GM12878 (cell line): ENCODE data around the gene INCA1. TPM values are rescaled to one million over a fixed set of nuclear protein-coding genes. Genes with fewer than 3 reads are reported as not detected.

Experiments used
- ATAC-seq: fragments of 200-7000 bp; cut with Tn5 transposase; 3 replicates; pipeline ENCODE4 v1.9.1; 2020; ENCODE audit warnings: mild to moderate bottlenecking, moderate library complexity
- BruUV-seq: library from RNA; stranded (reverse); fragments of 400-500 nt; replicated peaks from 2 replicates; lab custom pipeline; 2021; lab: Mats Ljungman, UMichigan
- CTCF ChIA-PET: fragments of 300-600 bp; sonication (Branson Sonifier 250); formaldehyde crosslinking; extraction: SDS; loops from one replicate; lab custom pipeline; 2021; ENCODE audit warnings: inconsistent platforms; lab: Yijun Ruan, JAX
- POLR2A ChIA-PET: fragments of 350-600 bp; formaldehyde crosslinking; extraction: SDS; loops from one replicate; lab custom pipeline; 2021; ENCODE audit warnings: inconsistent platforms; lab: Charles Lee
- RAD21 ChIA-PET: fragments of 300-600 bp; sonication (Branson Sonifier 250); formaldehyde crosslinking; loops from one replicate; lab custom pipeline; 2023; ENCODE audit warnings: antibody characterized with exemption; ENCODE audit not compliant: unreplicated experiment; lab: Charles Lee
- SMC1A ChIA-PET: fragments of 300-600 bp; sonication (Branson Sonifier 250); formaldehyde crosslinking; loops from one replicate; lab custom pipeline; 2023; ENCODE audit not compliant: unreplicated experiment, uncharacterized antibody; lab: Charles Lee
- DNase-seq: peaks from one replicate; pipeline ENCODE4 v3.0.0-alpha.2; 2011; ENCODE audit warnings: low read depth, low spot score
- FAIRE-seq: peaks from 3 replicates; lab custom pipeline; 2011; peaks lifted over from hg19 to GRCh38; lab: Jason Lieb, UNC
- H2AFZ ChIP-seq: 2 replicates; pipeline ENCODE4 v1.6.0; 2011; ENCODE audit warnings: low read depth, low read length, control low read depth; ENCODE audit not compliant: control insufficient read depth
- H3K27ac ChIP-seq: 2 replicates; pipeline ENCODE4 v1.5.1; 2011; ENCODE audit warnings: control low read depth; ENCODE audit not compliant: control insufficient read depth, insufficient read depth
- H3K27me3 ChIP-seq, 2 experiments: replicated peaks in 1 of 2; 2 replicates each; pipeline versions ENCODE4 v1.6.0 to v1.6.1; 2011; ENCODE audit warnings: low read length in 1 of 2; ENCODE audit not compliant: control insufficient read depth in 2 of 2, insufficient read depth in 2 of 2
- H3K36me3 ChIP-seq, 2 experiments: 2 replicates each; pipeline ENCODE4 v1.5.1; 2011; ENCODE audit warnings: low read length in 1 of 2; ENCODE audit not compliant: control insufficient read depth in 2 of 2, insufficient read depth in 2 of 2
- H3K4me1 ChIP-seq: 2 replicates; pipeline ENCODE4 v1.6.1; 2011; ENCODE audit warnings: mild to moderate bottlenecking, low read length, moderate library complexity, mixed read lengths; ENCODE audit not compliant: control insufficient read depth, insufficient read depth
- H3K4me2 ChIP-seq: 2 replicates; pipeline ENCODE4 v1.6.0; 2011; ENCODE audit warnings: control low read depth; ENCODE audit not compliant: control insufficient read depth, insufficient read depth
- H3K4me3 ChIP-seq: fragments of 200-600 bp; sonication (generic); 2 replicates; pipeline ENCODE4 v1.5.1; 2016
- H3K79me2 ChIP-seq: 2 replicates; pipeline ENCODE4 v1.6.0; 2011; ENCODE audit warnings: low read length; ENCODE audit not compliant: control insufficient read depth, insufficient read depth
- H3K9ac ChIP-seq: 2 replicates; pipeline ENCODE4 v1.8.0; 2011; ENCODE audit warnings: low read length, control low read depth, mixed read lengths; ENCODE audit not compliant: control insufficient read depth, insufficient read depth
- H3K9me3 ChIP-seq: replicated peaks from 3 replicates; pipeline ENCODE4 v1.5.1; 2011; ENCODE audit warnings: mild to moderate bottlenecking, low read length; ENCODE audit not compliant: control insufficient read depth, insufficient read depth
- H4K20me1 ChIP-seq: 2 replicates; pipeline ENCODE4 v1.6.0; 2011; ENCODE audit not compliant: control insufficient read depth, insufficient read depth
- CREM ChIP-seq: IDR thresholded peaks from 2 replicates; pipeline ENCODE4 v1.6.1; 2014; ENCODE audit warnings: antibody characterized with exemption, low read depth
- EP300 ChIP-seq, 2 experiments: fragments of 150-350 bp in 1 of 2; IDR thresholded peaks; 2 replicates each; pipeline ENCODE4 v1.6.1; 2011 to 2012; ENCODE audit warnings: low read depth in 2 of 2, low read length in 2 of 2, borderline replicate concordance in 1 of 2, improper control_type of control experiment in 1 of 2, inconsistent platforms in 1 of 2; ENCODE audit not compliant: control insufficient read depth in 1 of 2
- HDAC6 ChIP-seq: fragments of 200-600 bp; sonication (generic); IDR thresholded peaks from one replicate; pipeline ENCODE4 v1.8.0; 2017; ENCODE audit warnings: antibody characterized with exemption; ENCODE audit not compliant: unreplicated experiment
- POLR2AphosphoS2 ChIP-seq: IDR thresholded peaks from 2 replicates; pipeline ENCODE4 v1.6.1; 2011; ENCODE audit warnings: low read depth, mild to moderate bottlenecking, low read length, improper control_type of control experiment, moderate library complexity
- SMAD1 ChIP-seq: fragments of 450-650 bp; IDR thresholded peaks from 2 replicates; pipeline ENCODE4 v1.6.1; 2018; ENCODE audit warnings: mild to moderate bottlenecking, low read depth; ENCODE audit not compliant: partially characterized antibody
- TCF12 ChIP-seq: IDR thresholded peaks from 2 replicates; pipeline ENCODE4 v1.6.1; 2011; ENCODE audit warnings: low read depth, mild to moderate bottlenecking, low read length
- ZNF622 ChIP-seq: fragments of 450-650 bp; IDR thresholded peaks from 2 replicates; pipeline ENCODE4 v1.6.1; 2017; ENCODE audit warnings: mild to moderate bottlenecking, inconsistent platforms
- WGBS: methylation state at CpG from one replicate; pipeline ENCODE4 v1.1.6; 2016; ENCODE audit warnings: low lambda C conversion rate; ENCODE audit not compliant: insufficient replicate concordance, insufficient coverage; ENCODE audit errors: missing lambda C conversion rate; 5-methylcytosine and 5-hydroxymethylcytosine counted together
- in situ Hi-C: fragments of 300-500 bp; cut with MboI; formaldehyde crosslinking; loops from 9 replicates; pipeline ENCODE4 v1.14.3; 2018; ENCODE audit warnings: mixed read lengths
- intact Hi-C: fragments of 100-400 bp; cut with micrococcal nuclease; formaldehyde crosslinking; loops from one replicate; pipeline ENCODE4 v1.14.2; 2022; ENCODE audit not compliant: unreplicated experiment
- polyA plus RNA-seq, 11 experiments: library from polyadenylated mRNA; depleted of rRNA in 4 of 11; unstranded in 6 of 11; stranded (reverse) in 5 of 11; fragments of >200 nt; fragmentation: Nextera tagmentation in 4 of 11; fragmentation: Illumina TruSeq in 1 of 11; extraction: Ambion mirVana in 4 of 11; extraction: Trizol in 1 of 11; gene quantifications; 1 replicate in 1 of 11; 2 replicates in 10 of 11; pipeline versions ENCODE4 v1.2.1 to v1.2.3, GENCODE V29; 2011 to 2016; ENCODE audit warnings: inconsistent platforms in 2 of 11, missing spikeins in 2 of 11, low read depth in 1 of 11
- total RNA-seq, 4 experiments: library from RNA; depleted of rRNA in 3 of 4; stranded (reverse); fragments of >200 nt in 3 of 4; fragmentation: Illumina TruSeq in 1 of 4; extraction: Trizol in 1 of 4; gene quantifications; 2 replicates each; pipeline versions ENCODE4 v1.2.1 to v1.2.3, GENCODE V29; 2013 to 2021
- TF ChIP-seq, protein P1 (sequence below): fragments of 450-650 bp; IDR thresholded peaks from 2 replicates; pipeline ENCODE4 v1.6.1; 2016; ENCODE audit warnings: mild to moderate bottlenecking
- TF ChIP-seq, protein P2 (sequence below): IDR thresholded peaks from 2 replicates; pipeline ENCODE4 v1.6.1; 2012; ENCODE audit warnings: improper control_type of control experiment, low read depth, low read length; ENCODE audit not compliant: insufficient replicate concordance
- TF ChIP-seq, protein P3 (sequence below): fragments of 450-650 bp; IDR thresholded peaks from 2 replicates; pipeline ENCODE4 v1.6.1; 2016; ENCODE audit warnings: mild to moderate bottlenecking
- TF ChIP-seq, protein P4 (sequence below): fragments of 450-650 bp; IDR thresholded peaks from 2 replicates; pipeline ENCODE4 v1.6.1; 2017; ENCODE audit warnings: mild to moderate bottlenecking, moderate library complexity

Gene INCA1
- total and polyA plus RNA-seq, 10 of the 15 experiments (the other 5 are each of a cell fraction or from before 2014, with no cell fraction given): 0.19 to 1.8 (median 0.45) TPM

DNA sequence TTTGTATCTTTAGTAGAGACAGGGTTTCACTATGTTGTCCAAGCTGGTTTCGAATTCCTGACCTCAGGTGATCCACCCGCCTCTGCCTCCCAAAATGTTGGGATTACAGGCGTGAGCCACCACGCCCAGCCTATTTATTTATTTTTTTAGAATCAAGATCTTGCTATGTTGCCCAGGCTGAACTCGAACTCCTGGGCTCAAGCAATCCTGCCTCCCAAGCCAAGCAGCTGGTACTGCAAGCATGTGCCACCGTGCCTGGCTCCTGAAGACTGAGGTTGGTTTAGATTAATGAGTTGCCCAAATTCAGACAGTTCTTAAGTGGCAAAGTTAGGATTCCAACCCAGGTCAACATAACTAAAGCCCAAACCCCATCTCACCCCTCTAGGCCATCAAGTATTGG is 30.0 kb upstream of the INCA1 start:
- ChIA-PET SMC1A (interaction anchor here (0.8 to 1.3 kb wide), 2 partner anchors 34 to 38 kb away, joined by 4 read pairs; no protein-coding TSS in a partner anchor), POLR2A (interaction anchor here (0.7 to 2.6 kb wide), 3 partner anchors 11 to 74 kb away, joined by 3 to 17 read pairs (median 3); no protein-coding TSS in a partner anchor), RAD21 (interaction anchor here (2.0 kb wide), 1 partner anchor 34 kb away, joined by 6 read pairs; no protein-coding TSS in a partner anchor), CTCF (interaction anchor here (1.1 to 1.8 kb wide), 3 partner anchors 34 to 38 kb away, joined by 3 to 8 read pairs (median 7); no protein-coding TSS in a partner anchor)
- BruUV-seq: no TSS peak
- intact Hi-C loops (no loop called here), in situ Hi-C loops (no loop called here)
- Histone ChIP-seq H2AFZ (no peak overlapping the region), H3K79me2 (no peaks in the 10 kb centered on the region), H4K20me1 (no peaks in the 10 kb centered on the region), H3K9ac (no peak overlapping the region), H3K4me2 (no peak overlapping the region), H3K9me3 (no peaks in the 10 kb centered on the region), H3K27ac (no peak overlapping the region), H3K27me3 (no peaks in the 10 kb centered on the region), H3K4me3 (no peak overlapping the region), H3K36me3 (peaks cover 0 to 8% of the 10 kb centered on the region in 2 experiments; a peak in 2 of 4 replicates), H3K4me1 (peaks cover 14% of the 10 kb centered on the region)
- 87% methylated on average over 6 of the region's 6 CpGs for WGBS
- no peak for FAIRE-seq
- no peak for DNase-seq
- ATAC-seq: no peak
- TF ChIP-seq, protein P1, sequence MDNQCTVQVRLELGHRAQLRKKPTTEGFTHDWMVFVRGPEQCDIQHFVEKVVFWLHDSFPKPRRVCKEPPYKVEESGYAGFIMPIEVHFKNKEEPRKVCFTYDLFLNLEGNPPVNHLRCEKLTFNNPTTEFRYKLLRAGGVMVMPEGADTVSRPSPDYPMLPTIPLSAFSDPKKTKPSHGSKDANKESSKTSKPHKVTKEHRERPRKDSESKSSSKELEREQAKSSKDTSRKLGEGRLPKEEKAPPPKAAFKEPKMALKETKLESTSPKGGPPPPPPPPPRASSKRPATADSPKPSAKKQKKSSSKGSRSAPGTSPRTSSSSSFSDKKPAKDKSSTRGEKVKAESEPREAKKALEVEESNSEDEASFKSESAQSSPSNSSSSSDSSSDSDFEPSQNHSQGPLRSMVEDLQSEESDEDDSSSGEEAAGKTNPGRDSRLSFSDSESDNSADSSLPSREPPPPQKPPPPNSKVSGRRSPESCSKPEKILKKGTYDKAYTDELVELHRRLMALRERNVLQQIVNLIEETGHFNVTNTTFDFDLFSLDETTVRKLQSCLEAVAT: no peak
- TF ChIP-seq, protein P2, sequence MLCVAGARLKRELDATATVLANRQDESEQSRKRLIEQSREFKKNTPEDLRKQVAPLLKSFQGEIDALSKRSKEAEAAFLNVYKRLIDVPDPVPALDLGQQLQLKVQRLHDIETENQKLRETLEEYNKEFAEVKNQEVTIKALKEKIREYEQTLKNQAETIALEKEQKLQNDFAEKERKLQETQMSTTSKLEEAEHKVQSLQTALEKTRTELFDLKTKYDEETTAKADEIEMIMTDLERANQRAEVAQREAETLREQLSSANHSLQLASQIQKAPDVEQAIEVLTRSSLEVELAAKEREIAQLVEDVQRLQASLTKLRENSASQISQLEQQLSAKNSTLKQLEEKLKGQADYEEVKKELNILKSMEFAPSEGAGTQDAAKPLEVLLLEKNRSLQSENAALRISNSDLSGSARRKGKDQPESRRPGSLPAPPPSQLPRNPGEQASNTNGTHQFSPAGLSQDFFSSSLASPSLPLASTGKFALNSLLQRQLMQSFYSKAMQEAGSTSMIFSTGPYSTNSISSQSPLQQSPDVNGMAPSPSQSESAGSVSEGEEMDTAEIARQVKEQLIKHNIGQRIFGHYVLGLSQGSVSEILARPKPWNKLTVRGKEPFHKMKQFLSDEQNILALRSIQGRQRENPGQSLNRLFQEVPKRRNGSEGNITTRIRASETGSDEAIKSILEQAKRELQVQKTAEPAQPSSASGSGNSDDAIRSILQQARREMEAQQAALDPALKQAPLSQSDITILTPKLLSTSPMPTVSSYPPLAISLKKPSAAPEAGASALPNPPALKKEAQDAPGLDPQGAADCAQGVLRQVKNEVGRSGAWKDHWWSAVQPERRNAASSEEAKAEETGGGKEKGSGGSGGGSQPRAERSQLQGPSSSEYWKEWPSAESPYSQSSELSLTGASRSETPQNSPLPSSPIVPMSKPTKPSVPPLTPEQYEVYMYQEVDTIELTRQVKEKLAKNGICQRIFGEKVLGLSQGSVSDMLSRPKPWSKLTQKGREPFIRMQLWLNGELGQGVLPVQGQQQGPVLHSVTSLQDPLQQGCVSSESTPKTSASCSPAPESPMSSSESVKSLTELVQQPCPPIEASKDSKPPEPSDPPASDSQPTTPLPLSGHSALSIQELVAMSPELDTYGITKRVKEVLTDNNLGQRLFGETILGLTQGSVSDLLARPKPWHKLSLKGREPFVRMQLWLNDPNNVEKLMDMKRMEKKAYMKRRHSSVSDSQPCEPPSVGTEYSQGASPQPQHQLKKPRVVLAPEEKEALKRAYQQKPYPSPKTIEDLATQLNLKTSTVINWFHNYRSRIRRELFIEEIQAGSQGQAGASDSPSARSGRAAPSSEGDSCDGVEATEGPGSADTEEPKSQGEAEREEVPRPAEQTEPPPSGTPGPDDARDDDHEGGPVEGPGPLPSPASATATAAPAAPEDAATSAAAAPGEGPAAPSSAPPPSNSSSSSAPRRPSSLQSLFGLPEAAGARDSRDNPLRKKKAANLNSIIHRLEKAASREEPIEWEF: no peak
- no peak for TF ChIP-seq ZNF622
- no peak for TF ChIP-seq HDAC6
- no peak for TF ChIP-seq CREM
- no peak for TF ChIP-seq POLR2AphosphoS2
- TF ChIP-seq, protein P3, sequence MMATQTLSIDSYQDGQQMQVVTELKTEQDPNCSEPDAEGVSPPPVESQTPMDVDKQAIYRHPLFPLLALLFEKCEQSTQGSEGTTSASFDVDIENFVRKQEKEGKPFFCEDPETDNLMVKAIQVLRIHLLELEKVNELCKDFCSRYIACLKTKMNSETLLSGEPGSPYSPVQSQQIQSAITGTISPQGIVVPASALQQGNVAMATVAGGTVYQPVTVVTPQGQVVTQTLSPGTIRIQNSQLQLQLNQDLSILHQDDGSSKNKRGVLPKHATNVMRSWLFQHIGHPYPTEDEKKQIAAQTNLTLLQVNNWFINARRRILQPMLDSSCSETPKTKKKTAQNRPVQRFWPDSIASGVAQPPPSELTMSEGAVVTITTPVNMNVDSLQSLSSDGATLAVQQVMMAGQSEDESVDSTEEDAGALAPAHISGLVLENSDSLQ: no peak
- no peak for TF ChIP-seq TCF12
- no peak for TF ChIP-seq SMAD1
- TF ChIP-seq, protein P4, sequence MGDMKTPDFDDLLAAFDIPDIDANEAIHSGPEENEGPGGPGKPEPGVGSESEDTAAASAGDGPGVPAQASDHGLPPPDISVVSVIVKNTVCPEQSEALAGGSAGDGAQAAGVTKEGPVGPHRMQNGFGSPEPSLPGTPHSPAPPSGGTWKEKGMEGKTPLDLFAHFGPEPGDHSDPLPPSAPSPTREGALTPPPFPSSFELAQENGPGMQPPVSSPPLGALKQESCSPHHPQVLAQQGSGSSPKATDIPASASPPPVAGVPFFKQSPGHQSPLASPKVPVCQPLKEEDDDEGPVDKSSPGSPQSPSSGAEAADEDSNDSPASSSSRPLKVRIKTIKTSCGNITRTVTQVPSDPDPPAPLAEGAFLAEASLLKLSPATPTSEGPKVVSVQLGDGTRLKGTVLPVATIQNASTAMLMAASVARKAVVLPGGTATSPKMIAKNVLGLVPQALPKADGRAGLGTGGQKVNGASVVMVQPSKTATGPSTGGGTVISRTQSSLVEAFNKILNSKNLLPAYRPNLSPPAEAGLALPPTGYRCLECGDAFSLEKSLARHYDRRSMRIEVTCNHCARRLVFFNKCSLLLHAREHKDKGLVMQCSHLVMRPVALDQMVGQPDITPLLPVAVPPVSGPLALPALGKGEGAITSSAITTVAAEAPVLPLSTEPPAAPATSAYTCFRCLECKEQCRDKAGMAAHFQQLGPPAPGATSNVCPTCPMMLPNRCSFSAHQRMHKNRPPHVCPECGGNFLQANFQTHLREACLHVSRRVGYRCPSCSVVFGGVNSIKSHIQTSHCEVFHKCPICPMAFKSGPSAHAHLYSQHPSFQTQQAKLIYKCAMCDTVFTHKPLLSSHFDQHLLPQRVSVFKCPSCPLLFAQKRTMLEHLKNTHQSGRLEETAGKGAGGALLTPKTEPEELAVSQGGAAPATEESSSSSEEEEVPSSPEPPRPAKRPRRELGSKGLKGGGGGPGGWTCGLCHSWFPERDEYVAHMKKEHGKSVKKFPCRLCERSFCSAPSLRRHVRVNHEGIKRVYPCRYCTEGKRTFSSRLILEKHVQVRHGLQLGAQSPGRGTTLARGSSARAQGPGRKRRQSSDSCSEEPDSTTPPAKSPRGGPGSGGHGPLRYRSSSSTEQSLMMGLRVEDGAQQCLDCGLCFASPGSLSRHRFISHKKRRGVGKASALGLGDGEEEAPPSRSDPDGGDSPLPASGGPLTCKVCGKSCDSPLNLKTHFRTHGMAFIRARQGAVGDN: no peak
- no peak for TF ChIP-seq EP300 (IDR thresholded peaks at IDR 0.05; ENCODE audit: borderline replicate concordance in 1 of 2, control insufficient read depth in 1 of 2, low read depth in 2 of 2, low read length in 2 of 2)
